Caki2 (cell line): ENCODE data around the gene MAD1L1. TPM values are rescaled to one million over a fixed set of nuclear protein-coding genes. Genes with fewer than 3 reads are reported as not detected.
"Not testable (repeated sequence)": the region's sequence is repeated elsewhere in the genome, so short reads cannot be mapped to it uniquely, and the experiment has no call there.

Experiments used
- DNase-seq: peaks from one replicate; pipeline ENCODE4 v3.0.0-alpha.2; 2015; ENCODE audit warnings: low read depth
- in situ Hi-C: cut with HindIII; loops from 2 replicates; pipeline ENCODE4 v1.10.0; 2016; ENCODE audit warnings: low sequenced_read_pairs, low pct_unique_long_range_greater_than_20kb, mixed read lengths
- total RNA-seq: library from RNA; depleted of rRNA; stranded (reverse); fragments of >200 nt; shearing (Covaris generic); gene quantifications from 2 replicates; pipeline ENCODE4 v1.2.3, GENCODE V29; 2014; ENCODE audit warnings: low replicate concordance

The MAD1L1 gene
- total RNA-seq, 1 experiment from 2014 or later, result 123 TPM

GRCh38 chr7:2172311-2173188 is 60.2 kb downstream of the MAD1L1 start:
- in situ Hi-C loops, result no loop called here
- no peak for DNase-seq

DNA sequence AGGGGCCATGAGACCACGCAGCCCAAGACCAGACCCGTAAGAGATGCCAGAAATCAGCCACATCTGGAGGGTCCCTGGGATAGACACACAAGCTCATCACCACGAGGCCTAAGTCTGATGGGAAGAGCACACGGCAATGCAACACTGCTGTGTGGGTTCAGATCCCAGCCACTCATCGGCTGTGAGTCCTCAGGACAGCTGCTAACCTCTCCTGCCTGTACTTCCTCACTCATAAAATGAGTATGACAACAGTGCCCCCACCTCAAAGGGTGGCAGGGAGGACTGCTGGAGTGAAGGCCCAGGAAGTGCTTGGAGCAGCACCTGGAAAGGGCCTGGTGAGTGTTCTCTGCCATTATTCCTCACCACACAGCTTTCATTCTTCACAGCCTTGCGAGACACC is 60.9 kb downstream of the MAD1L1 start:
- in situ Hi-C loops, result no loop called here
- no peak for DNase-seq

DNA sequence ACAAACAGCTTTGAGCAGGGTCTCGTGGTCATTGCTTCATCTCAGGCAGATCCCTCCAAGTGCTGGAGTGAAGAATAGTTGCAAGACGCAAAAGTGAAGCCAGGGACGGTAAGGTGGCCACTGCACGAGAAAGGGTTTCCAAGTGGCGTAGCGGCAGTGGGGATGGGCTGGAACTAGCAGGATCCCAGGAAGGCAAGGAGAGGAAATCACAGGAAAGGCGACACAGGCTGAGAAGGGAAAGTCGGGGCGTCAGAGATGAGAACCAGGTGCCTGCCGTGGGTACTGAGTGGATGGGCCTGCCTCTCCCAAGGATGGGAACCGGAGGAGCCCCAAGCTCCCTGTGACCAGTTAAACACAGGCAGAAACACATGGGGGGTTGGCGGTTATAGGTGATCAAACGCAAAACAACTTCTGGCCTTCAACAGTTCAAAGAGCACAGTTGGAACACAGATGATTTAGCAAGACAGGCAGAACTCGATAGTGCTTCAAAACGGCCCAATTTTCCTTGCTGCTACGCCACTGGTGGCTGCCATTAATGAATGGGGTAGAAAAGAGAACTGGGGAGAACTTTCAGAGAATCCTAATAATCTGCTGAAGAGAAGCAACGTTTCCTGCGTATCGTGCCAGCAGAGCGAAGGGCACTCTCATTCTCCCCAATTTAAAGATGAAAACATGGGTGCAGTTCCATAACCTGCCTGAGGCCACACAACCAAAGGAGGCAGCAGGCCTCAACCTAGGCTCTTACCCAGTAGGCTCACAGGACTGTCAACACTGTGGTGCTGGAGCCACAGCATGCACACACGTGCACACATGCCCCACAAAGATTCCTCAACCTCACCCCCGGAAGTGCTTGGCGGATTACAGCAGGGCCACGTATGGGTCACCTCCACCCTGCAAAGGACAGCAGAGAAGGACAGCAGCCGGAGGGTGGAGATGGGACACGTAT is 61.9 kb downstream of the MAD1L1 start:
- DNase-seq, result no peak
- in situ Hi-C loops, result no loop called here

- DNase-seq, result no peak
- in situ Hi-C loops, result no loop called here
Observed at GRCh38 chr7:2169923-2170575, 62.7 kb downstream of the MAD1L1 start.

- in situ Hi-C loops, result no loop called here
- no peak for DNase-seq
Observed at GRCh38 chr7:2168615-2169311, 64.0 kb downstream of the MAD1L1 start.

- no peak for DNase-seq
- in situ Hi-C loops, result no loop called here
Observed at GRCh38 chr7:2166625-2167280, 66.0 kb downstream of the MAD1L1 start.

- no peak for DNase-seq
- in situ Hi-C loops, result no loop called here
Observed at GRCh38 chr7:2165610-2166594, 66.8 kb downstream of the MAD1L1 start.

- in situ Hi-C loops, result no loop called here
- DNase-seq, result no peak
Observed at GRCh38 chr7:2165239-2165609, 67.5 kb downstream of the MAD1L1 start.

DNA sequence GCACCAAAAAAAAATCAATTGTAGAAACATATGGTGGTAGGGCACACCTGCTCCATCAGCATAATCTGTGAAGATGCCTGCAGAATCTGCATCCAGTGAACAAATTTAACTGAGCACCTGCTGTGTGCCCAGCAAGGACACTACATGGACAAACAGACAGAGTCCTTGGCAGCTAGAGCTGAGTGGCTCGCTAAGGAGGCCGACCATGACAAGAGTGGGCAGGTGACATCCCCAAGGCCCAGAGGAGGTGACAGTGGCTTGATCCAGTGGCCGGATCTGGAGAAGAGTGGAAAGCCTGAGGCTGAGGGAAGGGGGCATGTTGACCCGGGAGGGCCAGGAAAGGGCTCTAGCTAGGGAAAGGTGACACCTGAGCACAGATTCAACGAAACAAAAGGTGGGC is 68.1 kb downstream of the MAD1L1 start:
- in situ Hi-C loops, result no loop called here

GRCh38 chr7:2163600-2164555 is 68.9 kb downstream of the MAD1L1 start:
- DNase-seq, result no peak
- in situ Hi-C loops, result no loop called here

More for the DNA sequence above, 68.1 kb downstream of the MAD1L1 start:
- DNase-seq, result no peak

DNA sequence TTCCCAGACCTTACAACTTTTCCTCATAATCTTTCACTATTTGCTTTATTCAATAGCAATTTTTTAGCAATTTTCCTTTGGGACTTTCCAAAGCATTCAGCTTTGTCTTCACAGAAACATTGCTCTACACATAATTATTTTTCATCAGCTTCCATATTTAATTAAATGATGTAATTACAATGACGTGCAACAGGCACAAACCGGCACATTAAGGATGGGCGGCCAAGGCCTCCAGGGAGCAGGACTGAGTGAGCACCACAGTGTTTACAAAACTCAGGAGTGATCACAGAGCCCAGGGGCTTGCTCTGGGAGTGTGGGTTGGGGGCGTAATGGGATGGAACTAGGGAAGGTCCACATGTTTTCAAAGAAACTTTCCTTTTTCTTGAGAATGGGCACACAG is 69.8 kb downstream of the MAD1L1 start:
- no peak for DNase-seq
- in situ Hi-C loops, result no loop called here

DNA sequence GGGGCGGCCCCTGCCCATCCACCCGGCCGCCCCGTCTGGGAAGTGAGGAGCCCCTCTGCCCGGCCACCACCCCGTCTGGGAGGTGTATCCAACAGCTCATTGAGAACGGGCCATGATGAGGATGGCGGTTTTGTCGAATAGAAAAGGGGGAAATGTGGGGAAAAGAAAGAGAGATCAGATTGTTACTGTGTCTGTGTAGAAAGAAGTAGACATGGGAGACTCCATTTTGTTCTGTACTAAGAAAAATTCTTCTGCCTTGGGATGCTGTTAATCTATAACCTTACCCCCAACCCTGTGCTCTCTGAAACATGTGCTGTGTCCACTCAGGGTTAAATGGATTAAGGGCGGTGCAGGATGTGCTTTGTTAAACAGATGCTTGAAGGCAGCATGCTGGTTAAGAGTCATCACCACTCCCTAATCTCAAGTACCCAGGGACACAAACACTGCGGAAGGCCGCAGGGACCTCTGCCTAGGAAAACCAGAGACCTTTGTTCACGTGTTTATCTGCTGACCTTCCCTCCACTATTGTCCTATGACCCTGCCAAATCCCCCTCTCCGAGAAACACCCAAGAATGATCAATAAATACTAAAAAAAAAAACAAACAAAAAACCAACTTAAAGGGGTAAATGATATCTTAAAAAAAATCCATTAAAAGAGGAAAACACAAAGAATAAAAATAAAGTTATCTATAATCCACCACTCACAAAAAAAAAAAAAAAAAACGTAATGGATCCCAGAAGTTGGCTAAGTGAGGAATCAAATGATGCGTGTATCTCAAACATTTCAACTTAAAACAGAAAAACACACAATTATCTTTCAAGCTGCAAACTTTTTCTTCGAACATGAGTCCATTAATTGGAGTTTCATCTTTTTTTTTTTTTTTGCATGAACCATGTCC is 70.5 kb downstream of the MAD1L1 start:
- in situ Hi-C loops, DNase-seq: not testable (repeated sequence)

- DNase-seq, result no peak
- in situ Hi-C loops, result no loop called here
Observed at GRCh38 chr7:2159176-2159520, 73.6 kb downstream of the MAD1L1 start.

DNA sequence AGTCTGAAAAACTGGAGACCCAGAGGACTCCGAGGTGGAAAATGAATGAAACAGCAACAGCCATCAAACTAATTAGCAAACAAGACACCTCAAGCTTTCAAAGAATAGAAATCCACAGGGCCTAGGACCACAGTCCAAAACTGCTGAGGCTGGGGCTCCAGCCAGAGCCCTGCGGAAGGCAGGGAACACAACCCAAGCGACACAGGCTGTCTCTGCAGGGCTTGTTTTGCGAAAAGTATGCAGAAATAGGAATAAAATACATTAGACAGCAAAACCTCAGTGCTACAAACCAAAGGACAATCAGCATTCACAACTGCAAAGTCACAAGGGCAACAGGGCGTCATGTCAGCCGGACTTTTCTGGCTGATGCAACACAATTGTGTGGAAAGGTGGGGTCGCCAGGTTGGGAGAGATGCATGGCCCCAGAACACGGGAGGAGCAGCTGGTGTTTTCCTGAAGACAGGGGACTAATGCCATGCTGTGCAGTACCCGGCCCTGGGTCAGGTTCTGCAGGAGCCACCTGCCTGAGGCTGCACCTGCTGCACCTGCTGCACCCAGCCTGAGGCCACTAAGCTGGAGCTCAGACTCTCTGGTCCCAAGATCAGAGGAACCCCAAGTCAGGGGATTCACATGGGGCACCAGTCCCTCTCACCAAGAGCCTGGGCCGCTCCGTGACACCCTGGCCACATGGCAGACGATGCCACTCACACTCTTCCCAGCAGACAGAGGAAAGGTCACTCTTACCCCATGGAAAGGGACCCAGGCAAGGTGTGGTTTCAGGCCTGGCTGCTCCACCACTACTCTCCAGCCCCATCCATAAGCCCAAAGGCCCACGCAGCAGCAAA is 74.2 kb downstream of the MAD1L1 start:
- no peak for DNase-seq
- in situ Hi-C loops, result no loop called here
